PFSK-1 (cell line): ENCODE measurements around the gene SEMA3A.

Experiments used
- FOXP2 ChIP-seq: optimal IDR thresholded peaks from 2 replicates; pipeline ENCODE3; 2011; ENCODE audit warnings: borderline replicate concordance, control low read depth, inconsistent platforms; ENCODE audit not compliant: insufficient read depth; ENCODE audit errors: extremely low read length, extremely low read depth
- POLR2AphosphoS5 ChIP-seq: IDR thresholded peaks from 2 replicates; pipeline ENCODE4 v1.6.1; 2012; ENCODE audit warnings: low read depth, mild to moderate bottlenecking, control low read depth, low read length, moderate library complexity
- SIN3A ChIP-seq: IDR thresholded peaks from 2 replicates; pipeline ENCODE4 v1.6.1; 2012; ENCODE audit warnings: mild to moderate bottlenecking, low read length, moderate library complexity, borderline replicate concordance; ENCODE audit not compliant: insufficient read depth
- TAF1 ChIP-seq: IDR thresholded peaks from 2 replicates; pipeline ENCODE4 v1.6.1; 2012; ENCODE audit warnings: low read length, control low read depth, borderline replicate concordance; ENCODE audit not compliant: insufficient read depth
- TF ChIP-seq, protein P1 (sequence below), 2 experiments: IDR thresholded peaks; 2 replicates each; pipeline versions ENCODE4 v1.6.1 to v1.8.0; 2011 to 2012; ENCODE audit warnings: low read depth in 2 of 2, low read length in 2 of 2, control low read depth in 1 of 2, inconsistent platforms in 1 of 2, mild to moderate bottlenecking in 1 of 2, moderate library complexity in 1 of 2; ENCODE audit not compliant: insufficient read depth in 1 of 2

The SEMA3A gene

GRCh38 chr7:84113906-84114850, 80.4 kb downstream of the SEMA3A start:
- TF ChIP-seq SIN3A (no peak), POLR2AphosphoS5 (no peak), FOXP2 (no peak), TAF1 (no peak)
- TF ChIP-seq, protein P1, sequence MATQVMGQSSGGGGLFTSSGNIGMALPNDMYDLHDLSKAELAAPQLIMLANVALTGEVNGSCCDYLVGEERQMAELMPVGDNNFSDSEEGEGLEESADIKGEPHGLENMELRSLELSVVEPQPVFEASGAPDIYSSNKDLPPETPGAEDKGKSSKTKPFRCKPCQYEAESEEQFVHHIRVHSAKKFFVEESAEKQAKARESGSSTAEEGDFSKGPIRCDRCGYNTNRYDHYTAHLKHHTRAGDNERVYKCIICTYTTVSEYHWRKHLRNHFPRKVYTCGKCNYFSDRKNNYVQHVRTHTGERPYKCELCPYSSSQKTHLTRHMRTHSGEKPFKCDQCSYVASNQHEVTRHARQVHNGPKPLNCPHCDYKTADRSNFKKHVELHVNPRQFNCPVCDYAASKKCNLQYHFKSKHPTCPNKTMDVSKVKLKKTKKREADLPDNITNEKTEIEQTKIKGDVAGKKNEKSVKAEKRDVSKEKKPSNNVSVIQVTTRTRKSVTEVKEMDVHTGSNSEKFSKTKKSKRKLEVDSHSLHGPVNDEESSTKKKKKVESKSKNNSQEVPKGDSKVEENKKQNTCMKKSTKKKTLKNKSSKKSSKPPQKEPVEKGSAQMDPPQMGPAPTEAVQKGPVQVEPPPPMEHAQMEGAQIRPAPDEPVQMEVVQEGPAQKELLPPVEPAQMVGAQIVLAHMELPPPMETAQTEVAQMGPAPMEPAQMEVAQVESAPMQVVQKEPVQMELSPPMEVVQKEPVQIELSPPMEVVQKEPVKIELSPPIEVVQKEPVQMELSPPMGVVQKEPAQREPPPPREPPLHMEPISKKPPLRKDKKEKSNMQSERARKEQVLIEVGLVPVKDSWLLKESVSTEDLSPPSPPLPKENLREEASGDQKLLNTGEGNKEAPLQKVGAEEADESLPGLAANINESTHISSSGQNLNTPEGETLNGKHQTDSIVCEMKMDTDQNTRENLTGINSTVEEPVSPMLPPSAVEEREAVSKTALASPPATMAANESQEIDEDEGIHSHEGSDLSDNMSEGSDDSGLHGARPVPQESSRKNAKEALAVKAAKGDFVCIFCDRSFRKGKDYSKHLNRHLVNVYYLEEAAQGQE (IDR thresholded peaks at IDR 0.05; ENCODE audit: insufficient read depth in 1 of 2, low read depth in 2 of 2, low read length in 2 of 2): no peak

- TF ChIP-seq SIN3A (no peak), TAF1 (no peak), FOXP2 (no peak), POLR2AphosphoS5 (no peak)
- TF ChIP-seq, protein P1 (IDR thresholded peaks at IDR 0.05; ENCODE audit: insufficient read depth in 1 of 2, low read depth in 2 of 2, low read length in 2 of 2): no peak
Observed at GRCh38 chr7:84113286-84113685, 81.3 kb downstream of the SEMA3A start.

GRCh38 chr7:84112771-84113170, 81.8 kb downstream of the SEMA3A start:
- no peak for TF ChIP-seq FOXP2
- no peak for TF ChIP-seq POLR2AphosphoS5
- no peak for TF ChIP-seq TAF1
- TF ChIP-seq, protein P1 (IDR thresholded peaks at IDR 0.05; ENCODE audit: insufficient read depth in 1 of 2, low read depth in 2 of 2, low read length in 2 of 2): no peak
- TF ChIP-seq SIN3A: no peak

DNA sequence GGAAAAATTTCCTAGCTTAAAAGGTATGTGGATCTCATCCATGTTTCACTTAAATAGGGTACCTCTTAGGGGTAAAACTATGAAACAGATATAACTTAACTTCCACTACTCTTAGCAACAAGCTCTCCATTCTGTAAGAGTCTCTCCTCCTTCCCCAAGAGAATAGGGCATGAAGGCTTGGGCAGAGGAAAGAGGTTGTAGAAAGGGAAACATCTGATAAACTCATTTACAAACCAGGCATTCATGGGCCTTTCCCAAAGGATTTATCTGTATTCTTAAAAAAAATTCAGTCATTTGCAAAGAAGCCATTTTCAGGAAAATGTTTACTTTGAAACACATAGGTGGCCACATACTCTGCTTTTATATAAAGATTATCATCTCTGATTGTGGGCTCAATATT, 82.7 kb downstream of the SEMA3A start:
- TF ChIP-seq, protein P1 (IDR thresholded peaks at IDR 0.05; ENCODE audit: insufficient read depth in 1 of 2, low read depth in 2 of 2, low read length in 2 of 2): no peak
- TF ChIP-seq TAF1 (no peak), SIN3A (no peak), FOXP2 (no peak), POLR2AphosphoS5 (no peak)
